Stimulated activated CD8-positive, alpha-beta memory T cell treated with anti-CD3 and anti-CD28 coated beads, Interleukin-15, amount 100 ng/mL, for 48 hours (primary cell): ENCODE measurements around the gene CDK19.
"Not testable (repeated sequence)": the region's sequence is repeated elsewhere in the genome, so short reads cannot be mapped to it uniquely, and the experiment has no call there.

Source experiments
- DNase-seq, 2 donors: peaks; one replicate each; pipeline ENCODE4 v3.0.0-alpha.2; 2020; ENCODE audit warnings: low read depth in 2 of 2

Gene CDK19

GRCh38 chr6:110815411-110816409, at the start of gene CDK19:
TSS of gene CDK19 (minus strand) at chr6:110815469. CDS start at chr6:110815136, 333 bp downstream.
- peak; percentile 95 to 97 for DNase-seq

DNA sequence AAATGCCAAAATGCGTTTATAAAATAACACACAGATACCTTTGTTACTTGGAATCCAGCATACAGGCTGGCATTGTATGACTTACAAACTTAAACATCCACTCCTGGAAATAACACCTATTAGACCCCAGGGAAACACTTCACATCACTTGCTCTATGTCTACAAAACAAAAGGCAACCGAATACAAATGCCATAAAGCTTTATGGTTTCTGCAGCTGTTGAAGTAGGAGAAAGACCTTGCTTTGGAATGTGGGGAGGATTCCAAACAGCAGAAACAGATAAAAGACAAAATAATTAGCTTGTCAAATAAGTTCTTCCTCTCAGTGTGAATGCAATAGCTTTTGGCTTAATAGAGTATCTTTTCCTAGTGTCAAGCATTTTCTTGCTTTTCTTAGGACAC, 49.6 kb upstream of the CDK19 start:
- DNase-seq = no peak

DNA sequence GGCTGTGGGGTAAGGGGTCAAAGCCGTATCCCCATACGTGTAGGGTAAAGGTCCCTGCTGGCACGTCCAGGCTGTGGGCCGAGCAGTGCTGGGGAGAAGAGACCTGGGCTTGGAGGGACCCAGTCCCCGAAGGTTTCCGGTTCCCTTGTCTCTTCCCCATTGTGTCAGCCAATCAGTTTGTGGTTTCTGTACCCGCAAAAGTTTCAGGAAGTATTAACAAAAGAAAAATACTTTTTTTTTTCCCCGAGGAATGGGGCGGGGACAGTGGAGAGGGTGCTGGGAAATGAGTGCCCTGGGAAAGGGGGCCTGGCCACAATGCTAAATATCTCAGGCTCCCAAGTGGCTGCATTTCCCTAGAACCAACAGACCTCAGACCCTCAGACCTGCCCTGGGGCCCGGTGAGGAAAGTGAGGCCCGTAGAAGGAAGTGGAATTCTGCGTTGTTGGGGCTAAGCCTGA, 44.1 kb upstream of the CDK19 start:
- DNase-seq = no peak

DNA sequence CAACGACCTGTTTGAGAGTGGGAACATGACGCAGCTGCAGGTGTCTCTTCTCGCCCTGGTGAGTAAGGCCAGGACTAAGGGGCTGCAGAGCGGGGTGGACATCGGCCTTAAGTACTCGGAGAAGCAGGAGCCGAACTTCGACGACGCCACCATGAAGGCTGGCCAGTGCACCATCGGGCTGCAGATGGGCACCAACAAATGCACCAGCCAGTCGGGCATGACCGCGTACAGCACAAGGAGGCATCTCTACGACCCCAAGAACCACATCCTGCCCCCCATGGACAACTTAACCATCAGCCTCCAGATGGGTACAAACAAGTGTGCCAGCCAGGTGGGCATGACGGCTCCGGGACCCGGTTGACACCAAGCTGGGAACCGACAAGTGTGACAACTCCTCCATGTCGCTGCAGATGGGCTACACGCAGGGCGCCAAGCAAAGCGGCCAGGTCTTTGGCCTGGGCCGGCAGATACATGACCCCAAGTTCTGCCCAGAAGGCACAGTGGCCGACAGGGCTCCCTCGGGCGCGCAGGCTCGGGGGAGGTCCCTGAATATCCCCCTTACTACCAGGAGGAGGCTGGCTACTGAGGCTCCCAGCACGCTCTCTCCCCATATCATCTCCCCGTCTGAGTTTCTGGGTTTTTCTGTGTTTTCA, 43.4 kb upstream of the CDK19 start:
- no peak for DNase-seq

- DNase-seq = no peak
Measured at GRCh38 chr6:110858016-110858415, 42.7 kb upstream of the CDK19 start.

DNA sequence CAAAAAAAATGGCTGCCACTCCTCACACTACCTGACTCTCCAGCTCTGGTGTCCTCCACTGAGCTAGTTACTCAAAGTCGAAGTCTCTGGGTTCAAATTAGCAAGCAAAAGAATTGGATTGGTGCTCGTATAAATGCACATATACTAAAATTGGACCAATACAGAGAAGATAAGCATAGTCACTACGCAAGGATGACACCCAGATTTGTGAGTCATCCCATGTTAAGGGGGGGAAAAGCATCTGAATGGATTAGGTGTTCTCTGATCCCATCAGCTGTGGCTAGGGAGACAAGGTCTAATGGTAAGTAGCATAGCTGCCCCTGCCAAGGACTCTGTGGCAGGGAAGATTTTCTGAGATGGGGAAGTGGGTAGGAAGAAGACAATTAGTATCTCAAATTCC, 41.0 kb upstream of the CDK19 start:
- no peak for DNase-seq

DNA sequence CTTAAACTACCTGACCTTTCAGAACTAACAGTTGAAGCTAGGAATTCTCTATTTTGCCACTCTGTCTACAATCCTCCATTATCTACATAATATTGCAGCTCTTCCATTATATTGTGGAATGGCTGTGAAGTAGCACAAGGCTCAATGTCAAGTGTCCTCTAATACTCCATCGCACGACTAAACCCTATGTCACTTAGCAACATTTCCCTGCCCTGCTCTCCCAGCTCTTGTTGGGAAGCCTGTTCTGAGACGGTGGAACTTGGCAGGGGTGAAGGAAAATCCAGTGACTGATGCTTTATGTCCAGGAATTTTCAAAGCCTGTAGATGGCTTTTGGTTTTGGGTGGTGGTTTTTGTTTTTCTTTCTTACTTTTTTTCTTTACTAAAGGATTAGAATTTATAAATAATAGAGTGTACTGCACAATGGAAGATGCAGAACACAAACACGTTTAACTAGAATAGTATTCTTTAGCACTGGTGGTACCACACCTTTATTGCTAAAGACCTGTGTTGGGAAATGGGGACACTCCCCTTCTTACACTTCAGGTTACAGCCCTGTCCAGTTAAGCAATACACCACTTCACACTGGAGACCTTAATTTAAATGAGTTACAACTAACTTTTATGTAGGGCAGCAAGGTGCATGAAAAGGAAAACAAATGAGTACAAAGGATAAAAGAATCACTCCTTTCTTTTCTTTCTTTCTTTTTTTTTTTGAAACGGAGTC, 38.6 kb upstream of the CDK19 start:
- DNase-seq = no peak

DNA sequence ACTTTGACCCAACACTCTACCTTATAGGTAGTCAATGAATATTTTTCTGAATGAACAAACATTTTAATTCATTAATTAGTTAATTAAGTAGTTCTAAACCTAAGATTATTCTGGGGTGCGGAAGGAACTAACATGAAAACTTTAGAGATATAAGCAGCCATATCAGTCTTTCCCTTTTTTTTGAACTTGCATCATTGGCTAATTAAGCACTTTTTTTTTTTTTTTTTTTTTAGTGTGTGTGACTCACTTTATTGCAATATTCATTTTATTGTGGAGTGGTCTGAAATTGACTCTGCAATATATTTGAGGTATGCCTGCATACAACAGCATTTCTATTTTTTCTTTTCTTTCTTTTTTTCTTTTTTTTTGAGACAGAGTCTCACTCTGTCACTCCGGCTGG, 37.5 kb upstream of the CDK19 start:
- no peak for DNase-seq

DNA sequence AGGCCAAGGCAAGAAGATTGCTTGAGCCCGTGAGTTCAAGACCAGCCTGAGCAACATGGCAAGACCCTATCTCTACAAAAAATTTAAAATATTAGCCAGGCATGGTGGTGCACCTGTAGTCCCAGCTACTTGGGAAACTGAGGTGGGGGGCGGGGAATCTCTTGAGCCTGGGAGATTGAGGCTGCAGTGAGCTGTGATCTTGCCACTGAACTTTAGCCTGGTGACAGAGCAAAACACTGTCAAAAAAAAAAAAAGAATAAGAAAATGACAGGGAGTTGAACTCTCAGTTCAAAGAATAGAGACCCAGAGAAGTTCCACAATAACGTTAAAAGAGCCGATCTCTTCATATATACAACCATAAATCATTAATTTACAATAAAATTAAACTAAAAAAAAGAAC, 34.5 kb upstream of the CDK19 start:
- no peak for DNase-seq

- DNase-seq = no peak
Measured at GRCh38 chr6:110841266-110841665, 26.0 kb upstream of the CDK19 start.

DNA sequence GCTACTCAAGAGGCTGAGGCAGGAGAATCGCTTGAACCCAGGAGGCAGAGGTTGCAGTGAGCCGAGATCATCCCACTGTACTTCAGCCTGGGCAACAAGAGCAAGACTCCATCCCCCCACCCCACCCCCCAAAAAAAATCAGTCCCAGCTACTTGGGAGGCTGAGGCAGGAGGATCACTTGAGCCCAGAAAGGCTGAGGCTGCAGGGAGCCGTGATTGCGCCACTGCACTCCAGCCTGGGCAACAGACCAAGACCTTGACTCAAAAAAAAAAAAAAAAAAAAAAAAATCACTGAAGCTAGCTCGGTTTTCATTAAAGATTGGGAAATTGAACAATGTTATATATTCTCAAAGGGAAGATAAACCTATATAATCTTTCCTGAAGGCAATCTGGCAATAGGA, 20.5 kb upstream of the CDK19 start:
- not testable (repeated sequence) for DNase-seq

DNA sequence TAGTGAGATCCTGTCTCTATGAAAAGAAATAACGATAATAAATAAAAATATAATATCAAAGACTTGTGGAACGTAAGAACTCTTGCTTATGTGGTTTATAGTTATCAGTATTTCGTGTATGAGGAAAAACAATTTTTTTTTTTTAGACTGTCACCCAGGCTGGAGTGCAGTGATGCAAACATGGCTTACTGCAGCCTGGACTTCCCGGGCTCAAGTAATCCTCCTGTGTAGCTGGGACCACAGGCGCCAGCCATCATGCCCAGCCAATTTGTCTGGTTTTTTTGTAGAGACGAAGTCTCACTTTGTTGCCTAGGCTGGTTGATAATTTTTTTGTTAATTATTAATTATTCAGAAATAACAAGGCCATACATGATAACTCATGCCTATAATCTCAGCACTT, 18.6 kb upstream of the CDK19 start:
- no peak for DNase-seq

DNA sequence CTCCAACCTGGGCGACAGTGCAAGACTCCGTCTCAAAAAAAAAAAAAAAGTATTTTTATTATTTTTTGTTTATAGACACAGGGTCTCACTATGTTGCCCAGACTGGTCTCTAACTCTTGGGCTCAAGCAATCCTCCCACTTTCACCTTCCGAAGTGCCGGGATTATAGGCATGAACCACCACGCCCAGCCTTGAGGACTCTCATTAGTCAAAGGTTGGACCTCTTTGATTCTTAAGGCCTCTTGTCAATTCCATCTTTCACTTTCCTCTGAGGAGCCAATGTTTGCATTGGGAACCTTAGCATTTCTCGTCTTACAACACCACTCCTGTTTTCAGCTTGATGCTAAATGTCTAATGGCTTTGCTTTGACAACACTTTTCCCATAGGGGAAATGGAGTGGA, 16.1 kb upstream of the CDK19 start:
- no peak for DNase-seq

GRCh38 chr6:110828396-110828795, 13.1 kb upstream of the CDK19 start:
- no peak for DNase-seq

DNA sequence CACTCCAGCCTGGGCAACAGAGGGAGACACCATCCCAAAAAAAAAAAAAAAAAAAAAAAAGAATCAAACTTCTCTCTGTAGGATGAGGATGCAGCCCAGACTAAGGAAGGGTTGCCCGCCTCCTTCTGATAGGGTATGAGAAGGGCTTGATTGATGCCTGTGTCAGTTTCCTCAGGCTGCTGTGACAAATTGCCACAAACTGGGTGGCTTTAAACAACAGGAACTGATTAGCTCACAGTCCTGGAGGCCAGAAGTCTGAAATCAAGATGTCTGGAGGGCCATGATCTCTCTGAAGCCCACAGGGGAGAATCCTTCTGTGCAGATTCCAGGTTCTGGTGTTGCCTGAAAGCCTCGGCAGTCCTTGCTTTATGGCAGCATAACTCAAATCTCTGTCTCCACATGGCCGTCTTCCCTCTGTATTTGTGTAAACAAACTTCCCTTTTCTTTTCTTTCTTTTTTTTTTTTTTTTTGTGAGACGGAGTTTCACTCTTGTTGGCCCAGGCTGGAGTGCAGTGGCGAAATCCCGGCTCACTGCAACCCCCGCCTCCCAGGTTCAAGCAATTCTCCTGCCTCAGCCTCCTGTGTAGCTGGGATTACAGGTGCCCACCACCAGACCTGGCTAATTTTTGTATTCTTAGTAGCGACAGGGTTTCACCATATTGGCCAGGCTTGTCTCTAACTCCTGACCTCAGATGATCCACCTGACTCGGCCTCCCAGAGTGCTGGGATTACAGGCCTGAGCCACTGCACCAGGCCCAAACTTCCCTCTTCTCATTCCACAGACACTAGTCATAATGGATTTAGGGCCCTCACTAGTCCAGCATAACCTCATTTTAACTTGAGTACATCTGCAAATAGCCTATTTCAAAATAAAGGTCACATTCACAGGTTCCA, 11.2 kb upstream of the CDK19 start:
- DNase-seq = no peak

DNA sequence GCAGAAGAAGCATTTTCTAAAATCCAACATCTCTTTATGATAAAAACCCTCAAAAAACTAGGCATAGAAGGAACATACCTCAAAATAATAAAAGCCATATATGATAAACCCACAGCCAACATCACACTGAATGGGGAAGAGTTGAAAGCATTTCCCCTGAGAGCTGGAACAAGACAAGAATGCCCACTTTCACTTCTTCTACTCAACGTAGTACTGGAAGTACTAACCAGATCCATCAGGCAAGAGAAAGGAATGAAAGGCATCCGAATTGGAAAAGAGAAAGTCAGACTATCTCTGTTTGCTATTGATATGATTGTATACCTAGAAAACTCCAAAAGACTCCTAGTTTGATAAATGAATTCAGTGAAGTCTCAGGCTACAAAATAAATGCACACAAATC, 7.9 kb upstream of the CDK19 start:
- no peak for DNase-seq

GRCh38 chr6:110822249-110822648, 7.0 kb upstream of the CDK19 start:
- no peak for DNase-seq

DNA sequence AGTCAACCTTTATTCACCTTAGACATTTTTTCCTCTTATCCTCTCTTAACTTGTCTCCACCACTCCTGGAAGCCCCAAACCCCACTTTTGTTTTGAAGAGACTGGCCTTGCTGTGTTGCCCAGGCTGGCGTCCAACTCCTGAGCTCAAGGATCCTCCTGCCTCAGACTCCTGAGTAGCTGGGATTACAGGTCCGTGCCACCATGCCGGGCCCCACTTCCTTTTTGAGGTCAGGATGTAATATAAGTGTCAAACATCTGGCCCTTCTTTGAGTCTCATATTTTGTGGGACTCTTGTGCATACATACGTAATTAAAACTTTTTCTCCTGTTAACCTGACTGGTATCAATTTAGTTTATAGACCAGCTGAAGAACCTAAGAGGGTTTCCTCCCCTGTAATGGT, 1.4 kb upstream of the CDK19 start:
- DNase-seq = no peak

DNA sequence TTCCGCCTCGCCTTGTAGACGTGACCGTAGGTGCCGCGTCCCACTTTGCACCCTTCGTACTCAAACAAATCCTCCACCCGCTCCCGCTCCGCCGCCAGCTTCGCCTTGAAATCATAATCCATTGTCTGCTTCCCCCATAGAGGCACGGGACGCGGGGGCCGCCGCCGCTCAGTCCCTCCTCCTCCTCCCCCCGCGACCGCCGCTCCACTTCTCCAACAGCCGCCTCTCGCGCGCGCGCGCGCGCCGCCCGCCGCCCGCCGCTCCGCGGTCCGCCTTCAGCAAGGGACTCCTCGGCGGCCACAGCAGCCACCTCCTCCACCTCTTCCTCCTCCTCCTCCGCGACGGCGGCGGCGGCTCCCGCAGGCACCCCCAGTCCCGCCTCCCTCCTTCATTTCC, 256 bp downstream of the CDK19 start:
- no peak for DNase-seq

- peak; percentile 51 to 56 for DNase-seq
Measured at GRCh38 chr6:110814102-110815014, 911 bp downstream of the CDK19 start.
